Tibial artery (tissue), 4 donors: Measurements from ENCODE around the gene PAF1.

Source experiments
- DNase-seq, 2 donors: peaks; one replicate each; pipeline ENCODE4 v3.0.0-alpha.2; 2019
- H3K27ac ChIP-seq, 2 donors: fragments of 200-600 bp; sonication (generic) in 1 of 2; 1 replicate in 1 of 2; 2 replicates in 1 of 2; pipeline ENCODE4 v1.5.1; 2018 to 2019; ENCODE audit warnings: mild to moderate bottlenecking in 1 of 2
- H3K27me3 ChIP-seq, 2 donors: fragments of 200-600 bp; sonication (generic) in 1 of 2; one replicate each; pipeline versions ENCODE4 v1.5.1 to v1.6.0; 2016 to 2019
- H3K36me3 ChIP-seq, 3 donors: fragments of 200-600 bp; sonication (generic) in 2 of 3; one replicate each; pipeline ENCODE4 v1.5.1; 2016 to 2019; ENCODE audit warnings: mild to moderate bottlenecking in 2 of 3
- H3K4me1 ChIP-seq, 4 donors: fragments of 200-600 bp; sonication (generic) in 2 of 4; 1 replicate in 3 of 4; 2 replicates in 1 of 4; pipeline ENCODE4 v1.5.1; 2016 to 2019
- H3K4me3 ChIP-seq, 2 donors: fragments of 200-600 bp; sonication (generic) in 1 of 2; 1 replicate in 1 of 2; 2 replicates in 1 of 2; pipeline ENCODE4 v1.5.1; 2018 to 2019; ENCODE audit warnings: mild to moderate bottlenecking in 2 of 2
- H3K9me3 ChIP-seq, 3 donors: fragments of 200-600 bp; sonication (generic) in 1 of 3; one replicate each; pipeline ENCODE4 v1.5.1; 2016 to 2019
- CTCF ChIP-seq, 2 experiments: fragments of 200-600 bp in 1 of 2; fragments of 450-650 bp in 1 of 2; IDR thresholded peaks; one replicate each; pipeline ENCODE4 v1.5.1; 2017 to 2019; ENCODE audit warnings: antibody characterized with exemption in 2 of 2, mild to moderate bottlenecking in 1 of 2, moderate library complexity in 1 of 2
- intact Hi-C: fragments of 100-400 bp; cut with DNase I; formaldehyde crosslinking; loops from one replicate; pipeline ENCODE4 v1.15.0; 2023; ENCODE audit warnings: low total_unique reads

Gene PAF1

GRCh38 chr19:39434123-39435076 lies 43.5 kb upstream of the PAF1 start:
- Histone ChIP-seq H3K36me3 (peaks cover 24 to 36% (median 35%) of the 10 kb centered on the region in 3 donors), H3K27ac (peak overlapping the region; percentile 81 to 90), H3K4me3 (peak overlapping the region; percentile 84 to 85), H3K9me3 (no peaks in the 10 kb centered on the region), H3K4me1 (peaks cover 0 to 33% (median 23%) of the 10 kb centered on the region in 4 donors), H3K27me3 (no peaks in the 10 kb centered on the region)
- no peak for DNase-seq
- intact Hi-C loops = no loop called here
- TF ChIP-seq CTCF (IDR thresholded peaks at IDR 0.05) = no peak

GRCh38 chr19:39433480-39434079 lies 42.7 kb upstream of the PAF1 start:
- no peak overlapping the region for H3K4me3 ChIP-seq
- no peaks in the 10 kb centered on the region for H3K9me3 ChIP-seq
- H3K36me3 ChIP-seq = peaks cover 24 to 36% (median 35%) of the 10 kb centered on the region in 3 donors
- DNase-seq = no peak
- no peak overlapping the region for H3K27ac ChIP-seq
- H3K27me3 ChIP-seq = no peaks in the 10 kb centered on the region
- intact Hi-C loops = no loop called here
- no peak for TF ChIP-seq CTCF (IDR thresholded peaks at IDR 0.05)
- H3K4me1 ChIP-seq = peaks cover 0 to 41% (median 32%) of the 10 kb centered on the region in 4 donors

- H3K4me1 ChIP-seq = peaks cover 0 to 50% (median 38%) of the 10 kb centered on the region in 4 donors
- no peak overlapping the region for H3K4me3 ChIP-seq
These were observed 41.7 kb upstream of the PAF1 start for GRCh38 chr19:39432677-39433025.

GRCh38 chr19:39430675-39431593 lies 40.0 kb upstream of the PAF1 start:
- peaks cover 24 to 36% (median 35%) of the 10 kb centered on the region in 3 donors for H3K36me3 ChIP-seq
- intact Hi-C loops = no loop called here
- H3K4me3 ChIP-seq = no peak overlapping the region
- no peak for TF ChIP-seq CTCF (IDR thresholded peaks at IDR 0.05)
- peaks cover 0 to 48% (median 31%) of the 10 kb centered on the region in 4 donors for H3K4me1 ChIP-seq
- peak overlapping the region; percentile 47 to 50 for H3K27ac ChIP-seq
- no peaks in the 10 kb centered on the region for H3K27me3 ChIP-seq
- H3K9me3 ChIP-seq = no peaks in the 10 kb centered on the region
- peak in 1 of 2 donors; percentile 42 for DNase-seq

More at GRCh38 chr19:39432677-39433025, 41.7 kb upstream of the PAF1 start:
- no peak for DNase-seq
- no peak for TF ChIP-seq CTCF (IDR thresholded peaks at IDR 0.05)
- H3K36me3 ChIP-seq = peaks cover 24 to 36% (median 35%) of the 10 kb centered on the region in 3 donors
- H3K27me3 ChIP-seq = no peaks in the 10 kb centered on the region
- no peaks in the 10 kb centered on the region for H3K9me3 ChIP-seq
- intact Hi-C loops = no loop called here
- no peak overlapping the region for H3K27ac ChIP-seq
